Retinal pigment epithelial cell (primary cell): ENCODE data around the gene PNPO.

Experiments used
- DNase-seq: peaks from one replicate; pipeline ENCODE4 v3.0.0-alpha.2; 2010; ENCODE audit warnings: low read depth
- H3K4me3 ChIP-seq: 2 replicates; pipeline ENCODE4 v1.5.1; 2011; ENCODE audit warnings: mild to moderate bottlenecking, low read length, control low read depth, moderate library complexity
- CTCF ChIP-seq: conservative IDR thresholded peaks from 2 replicates; pipeline ENCODE4 v1.5.1; 2011; ENCODE audit warnings: low read depth, low read length, control low read depth, inconsistent platforms

PNPO gene

DNA sequence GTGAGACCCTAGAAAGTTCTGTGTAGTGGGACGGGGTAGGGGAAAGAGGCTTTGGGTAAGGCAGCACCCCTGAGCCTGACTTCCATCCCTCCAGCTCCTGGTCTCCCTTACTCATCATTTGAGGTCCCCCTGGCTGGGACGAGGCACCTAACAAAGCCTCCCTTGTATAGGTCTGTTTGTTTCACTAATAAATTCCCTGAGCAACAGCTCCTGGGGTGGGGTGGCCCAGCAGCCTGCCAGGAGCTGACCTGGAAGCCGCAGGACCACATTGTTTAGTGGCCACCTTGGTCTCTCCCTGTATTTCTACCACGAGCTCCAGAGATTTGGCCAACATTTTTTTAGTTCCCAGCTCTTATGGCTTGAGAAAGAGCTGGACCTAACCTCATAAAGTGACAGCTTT, 9.1 kb downstream of the PNPO start:
- no peak for DNase-seq
- no peak overlapping the region for H3K4me3 ChIP-seq
- no peak for TF ChIP-seq CTCF

DNA sequence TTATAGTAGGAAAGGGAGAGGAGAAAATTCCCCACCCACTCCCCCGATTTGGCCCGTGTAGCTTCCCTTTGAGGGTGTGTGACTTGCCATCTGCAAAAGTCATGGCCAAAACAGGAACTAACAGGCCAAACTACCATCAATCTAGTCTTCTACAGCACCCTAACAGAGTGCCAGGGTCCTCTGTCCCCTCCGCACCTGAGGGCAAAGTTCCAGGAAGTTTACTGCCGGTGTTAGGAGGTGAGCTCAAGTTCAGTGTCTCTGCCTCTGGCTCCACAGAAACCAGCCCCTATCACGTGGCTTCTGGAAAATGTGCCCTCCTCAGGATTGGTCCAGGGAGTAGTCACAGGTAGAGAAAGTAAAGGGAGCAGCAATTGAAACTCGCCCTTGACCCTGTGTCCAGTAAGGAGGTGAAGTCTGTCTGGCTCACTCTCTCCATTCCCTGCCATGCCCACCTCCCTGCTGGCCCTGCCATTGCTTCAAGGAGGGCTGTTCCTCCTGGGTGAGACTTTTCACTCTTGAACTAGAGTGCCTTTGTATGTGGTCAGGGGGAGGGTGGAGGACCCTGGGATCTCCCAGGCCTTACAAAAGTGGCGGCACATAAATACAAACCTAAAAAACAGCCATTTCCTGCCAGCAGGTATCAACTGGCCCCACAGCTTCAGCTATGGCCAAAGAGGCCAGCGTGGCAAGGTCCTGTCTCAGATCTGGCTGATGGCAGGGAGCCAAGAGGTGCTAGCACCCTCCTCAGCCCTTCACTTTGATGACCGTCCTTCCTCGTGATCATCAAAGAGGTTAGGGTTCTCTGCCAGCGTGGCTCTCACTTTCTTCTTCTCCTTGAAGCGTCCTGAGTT, 11.0 kb downstream of the PNPO start:
- H3K4me3 ChIP-seq = no peak overlapping the region
- TF ChIP-seq CTCF = no peak
- no peak for DNase-seq

GRCh38 chr17:47953909-47954308, 12.5 kb downstream of the PNPO start:
- H3K4me3 ChIP-seq = no peak overlapping the region
- TF ChIP-seq CTCF = peak; percentile 24
- DNase-seq = no peak

- DNase-seq = no peak
- TF ChIP-seq CTCF = no peak
- H3K4me3 ChIP-seq = no peak overlapping the region
These were observed 14.4 kb downstream of the PNPO start for GRCh38 chr17:47955497-47956461.

GRCh38 chr17:47956791-47957590, 15.6 kb downstream of the PNPO start:
- no peak for DNase-seq
- no peak for TF ChIP-seq CTCF
- no peak overlapping the region for H3K4me3 ChIP-seq

GRCh38 chr17:47957591-47958490, 16.5 kb downstream of the PNPO start, which contains the start of gene PRR15L:
TSS of gene PRR15L (minus strand) at chr17:47957883. CDS start at chr17:47953234, 4,649 bp downstream.
- H3K4me3 ChIP-seq = no peak within 1 kb of the TSS
- no peak for DNase-seq
- no peak for TF ChIP-seq CTCF
